HG03103 (cell line): ENCODE measurements around the gene IDUA.
"Not testable (repeated sequence)": the region's sequence is repeated elsewhere in the genome, so short reads cannot be mapped to it uniquely, and the experiment has no call there.

Source experiments
- ATAC-seq: cut with Tn5 transposase; IDR thresholded peaks from one replicate; pipeline ENCODE4 v1.9.1; 2021; ENCODE audit warnings: low read depth; ENCODE audit not compliant: unreplicated experiment

Gene IDUA

GRCh38 chr4:986879-987623 is at the start of gene IDUA:
Gene IDUA, plus strand, starts transcription at chr4:987044. Its CDS starts 41 bp downstream, at chr4:987085.
- ATAC-seq = peak; percentile 80

GRCh38 chr4:939508-939907 is 47.3 kb upstream of the IDUA start:
- not testable (repeated sequence) for ATAC-seq

- ATAC-seq = no peak
Observed at GRCh38 chr4:945274-946102, 41.4 kb upstream of the IDUA start.

GRCh38 chr4:946103-946450 is 40.8 kb upstream of the IDUA start:
- ATAC-seq = no peak

- no peak for ATAC-seq
Observed at GRCh38 chr4:946517-947471, 40.0 kb upstream of the IDUA start.

GRCh38 chr4:947491-947971 is 39.3 kb upstream of the IDUA start:
- no peak for ATAC-seq

- ATAC-seq = no peak
Observed at GRCh38 chr4:948101-948935, 38.5 kb upstream of the IDUA start.

GRCh38 chr4:948936-949300 is 37.9 kb upstream of the IDUA start:
- no peak for ATAC-seq

GRCh38 chr4:949656-950055 is 37.2 kb upstream of the IDUA start:
- no peak for ATAC-seq

GRCh38 chr4:950136-951020 is 36.5 kb upstream of the IDUA start:
- ATAC-seq = no peak

- ATAC-seq = no peak
Observed at GRCh38 chr4:951186-951585, 35.7 kb upstream of the IDUA start.

- ATAC-seq = no peak
Observed at GRCh38 chr4:951594-952468, 35.0 kb upstream of the IDUA start.

- no peak for ATAC-seq
Observed at GRCh38 chr4:952881-953573, 33.8 kb upstream of the IDUA start.

GRCh38 chr4:953574-953915 is 33.3 kb upstream of the IDUA start:
- ATAC-seq = no peak

- no peak for ATAC-seq
Observed at GRCh38 chr4:954211-955020, 32.4 kb upstream of the IDUA start.

- ATAC-seq = no peak
Observed at GRCh38 chr4:955161-955921, 31.5 kb upstream of the IDUA start.
